ENCODE data around the gene F5. TPM values are rescaled to one million over a fixed set of nuclear protein-coding genes. Genes with fewer than 3 reads are reported as not detected.
"Not testable (repeated sequence)": the region's sequence is repeated elsewhere in the genome, so short reads cannot be mapped to it uniquely, and the experiment has no call there.

Gene F5
- total RNA-seq, 1 donor from 2014 or later: 174 TPM

DNA sequence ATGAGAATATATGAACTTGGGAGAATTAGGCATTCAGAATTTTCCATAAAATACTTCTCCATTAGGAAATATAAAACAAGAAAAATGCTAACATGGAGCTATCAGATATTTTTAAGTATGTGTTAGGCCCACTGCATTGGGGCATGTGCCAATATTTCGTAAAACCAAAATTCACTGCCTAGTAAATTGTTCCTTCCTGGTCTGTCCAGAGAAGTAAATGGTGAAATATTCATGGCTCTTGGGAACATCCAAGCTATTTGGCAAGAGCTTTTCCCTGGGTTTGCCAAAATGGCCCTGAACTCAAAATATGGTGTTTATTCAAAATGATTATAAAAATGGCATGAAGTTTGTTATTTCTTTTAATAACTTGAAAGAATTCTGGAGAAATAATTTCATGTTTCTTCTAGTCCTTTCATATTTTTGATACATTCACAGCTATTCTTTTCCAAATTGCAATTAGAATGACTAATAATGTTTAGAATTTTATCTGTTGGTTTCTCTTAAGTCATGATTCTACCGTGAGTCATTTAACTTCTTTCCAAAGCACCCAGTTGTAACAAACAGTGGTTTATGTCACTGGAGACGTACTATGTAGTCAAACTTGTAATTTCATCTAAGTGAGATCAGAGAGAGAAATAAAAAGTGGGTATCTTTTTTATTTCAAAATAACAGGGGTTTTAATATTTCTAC lies 74.8 kb downstream of the F5 start:
- peak; percentile 54 for ATAC-seq
- DNase-seq (ENCODE audit: low spot score): no peak

DNA sequence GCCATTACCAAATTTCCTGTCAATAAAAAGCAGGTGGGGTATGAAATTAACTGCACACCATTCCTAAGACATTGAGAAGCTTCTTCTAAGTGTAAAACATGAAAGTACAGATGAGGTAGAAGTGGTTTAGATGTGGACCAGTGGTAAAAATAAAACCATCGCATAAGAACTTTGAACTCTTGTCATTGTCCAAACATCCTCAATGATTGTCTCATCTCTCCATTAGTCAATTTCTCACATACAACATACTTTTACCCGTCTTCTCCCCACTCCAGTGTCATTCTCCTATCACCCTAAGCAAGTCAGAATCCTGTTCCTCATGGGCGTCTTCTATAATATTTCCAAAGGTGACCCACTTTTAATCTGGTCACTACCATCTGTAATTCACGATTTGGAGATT lies 76.2 kb downstream of the F5 start:
- DNase-seq (ENCODE audit: low spot score): no peak
- peak; percentile 4 for ATAC-seq

DNA sequence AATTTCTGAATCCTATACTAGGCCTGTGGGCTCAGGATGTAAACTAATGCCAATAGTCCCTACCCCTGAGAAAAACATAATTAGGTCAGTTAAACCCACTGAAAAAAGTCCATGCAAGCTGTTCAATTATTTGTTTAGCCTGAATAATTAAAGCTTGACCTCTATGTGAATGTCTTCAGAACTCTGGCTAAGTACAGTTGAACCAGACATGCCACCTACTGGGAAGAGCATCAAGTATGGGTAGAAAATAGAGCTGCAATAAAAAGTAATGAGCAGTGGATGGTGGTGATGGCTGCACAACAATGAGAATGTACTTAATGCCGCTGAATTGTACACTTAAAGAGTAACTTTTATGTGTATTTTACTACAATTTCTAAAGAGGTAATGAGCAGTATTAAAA lies 76.9 kb downstream of the F5 start:
- no peak for DNase-seq (ENCODE audit: low spot score)
- ATAC-seq: peak; percentile 72

DNA sequence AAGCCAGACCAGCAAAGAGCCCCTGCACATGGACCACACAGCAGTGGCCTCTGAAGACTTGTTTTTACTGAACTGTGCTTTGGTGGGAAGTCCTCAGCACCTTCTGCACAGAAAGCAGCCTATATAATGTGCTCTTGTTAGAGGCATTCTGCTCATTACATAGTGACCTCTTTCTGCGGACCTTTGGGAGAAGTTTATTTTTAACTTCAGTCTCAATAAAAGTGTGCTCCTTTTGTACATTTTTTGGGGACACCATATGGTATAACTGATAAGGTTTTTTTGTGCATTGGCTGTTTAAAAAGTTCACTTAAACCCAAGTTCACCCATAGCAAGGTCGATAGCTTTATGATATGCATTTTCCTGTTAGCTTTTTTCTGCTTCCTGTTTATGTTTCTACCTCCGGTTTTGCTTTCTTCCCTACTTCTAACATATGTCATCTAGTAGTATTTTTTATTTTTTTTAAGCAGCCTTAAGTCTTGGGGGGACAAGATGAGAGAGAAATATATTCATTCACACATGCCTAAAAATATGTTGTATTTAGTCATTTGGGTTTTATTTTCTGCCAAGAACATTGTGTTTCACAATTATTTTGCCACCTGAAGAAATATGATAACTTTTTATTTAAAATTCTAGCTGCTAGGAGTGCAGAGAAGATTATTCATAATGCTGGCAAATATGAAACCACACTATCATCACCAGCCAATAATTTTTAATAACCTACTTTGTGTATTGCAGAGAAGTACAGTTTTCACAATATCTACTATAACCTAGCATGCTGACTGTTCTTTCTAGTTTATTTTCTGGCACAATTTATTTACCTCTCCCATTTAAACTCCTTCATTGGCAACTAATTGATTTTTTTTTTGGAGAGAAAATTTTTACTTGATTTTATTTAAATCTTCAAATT lies 77.6 kb downstream of the F5 start:
- ATAC-seq (peak; percentile 36), DNase-seq (ENCODE audit: low spot score) (no peak)

DNA sequence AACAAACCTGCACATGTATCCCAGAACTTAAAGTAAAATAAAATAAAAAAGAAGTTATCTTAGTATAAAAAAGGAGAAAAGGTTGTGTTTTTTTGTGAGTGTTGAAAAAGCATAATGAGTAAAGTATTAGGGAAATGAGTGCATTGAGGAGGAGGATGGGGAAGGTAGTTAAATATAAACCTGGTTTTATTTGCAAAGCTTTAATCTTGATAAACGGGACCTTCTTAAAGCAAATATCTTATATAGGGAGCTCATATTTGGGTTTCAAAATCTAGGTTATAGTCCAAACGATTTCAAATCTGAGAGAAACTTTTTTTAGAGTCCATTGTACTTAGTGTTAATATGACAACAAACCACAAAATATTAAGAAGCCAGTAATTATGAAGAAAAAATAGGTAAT lies 78.9 kb downstream of the F5 start:
- peak; percentile 54 for ATAC-seq
- no peak for DNase-seq (ENCODE audit: low spot score)

DNA sequence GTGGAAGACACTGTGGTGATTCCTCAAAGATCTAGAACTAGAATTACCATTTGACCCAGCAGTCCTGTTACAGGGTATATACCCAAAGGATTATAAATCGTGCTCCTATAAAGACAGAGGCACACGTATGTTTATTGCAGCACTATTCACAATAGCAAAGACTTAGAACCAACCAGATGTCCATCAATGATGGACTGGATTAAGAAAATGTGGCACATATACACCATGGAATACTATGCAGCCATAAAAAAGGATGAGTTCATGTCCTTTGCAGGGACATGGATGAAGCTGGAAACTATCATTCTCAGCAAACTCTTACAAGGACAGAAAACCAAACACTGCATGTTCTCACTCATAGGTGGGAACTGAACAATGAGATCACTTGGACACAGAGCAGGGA lies 82.7 kb downstream of the F5 start:
- not testable (repeated sequence) for DNase-seq (ENCODE audit: low spot score); ATAC-seq

DNA sequence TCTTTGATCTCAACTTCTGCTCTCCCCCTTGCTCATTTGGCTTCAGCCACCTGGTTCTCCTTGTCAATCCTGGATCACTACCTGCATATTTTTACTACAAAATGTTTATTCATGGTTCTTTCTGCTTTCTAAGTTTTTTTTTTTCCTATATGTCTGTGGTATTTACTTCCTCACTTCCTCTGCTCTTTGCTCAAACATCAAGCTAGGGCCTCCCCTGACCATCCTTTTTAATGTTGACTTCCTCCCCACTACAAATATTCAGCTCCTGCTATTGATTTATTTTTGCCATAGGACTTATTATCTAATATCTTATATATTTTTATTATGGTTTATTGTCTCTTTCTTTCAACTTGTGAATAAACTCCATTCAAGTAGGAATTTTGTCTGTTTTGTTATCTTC lies 86.5 kb downstream of the F5 start:
- DNase-seq (ENCODE audit: low spot score) (no peak), ATAC-seq (no peak)

DNA sequence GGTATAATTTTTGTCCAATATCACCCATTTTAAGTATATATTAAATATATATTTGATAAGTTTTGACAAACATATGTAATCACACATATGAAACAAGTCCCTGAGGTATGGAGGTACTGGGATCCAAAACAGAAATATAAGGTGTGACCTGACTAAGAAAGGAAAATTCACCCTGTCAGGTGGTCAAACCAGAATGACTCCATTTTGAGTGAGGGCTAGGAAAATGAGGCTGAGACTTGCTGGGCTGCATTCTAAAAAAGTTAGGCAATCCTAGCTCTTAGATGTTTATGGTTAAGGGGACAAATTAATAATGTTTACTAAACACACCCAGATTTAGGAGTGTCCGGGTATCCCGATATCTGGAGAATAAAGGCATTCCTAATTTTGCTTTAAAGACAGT lies 89.0 kb downstream of the F5 start:
- ATAC-seq: no peak
- DNase-seq (ENCODE audit: low spot score): no peak

DNA sequence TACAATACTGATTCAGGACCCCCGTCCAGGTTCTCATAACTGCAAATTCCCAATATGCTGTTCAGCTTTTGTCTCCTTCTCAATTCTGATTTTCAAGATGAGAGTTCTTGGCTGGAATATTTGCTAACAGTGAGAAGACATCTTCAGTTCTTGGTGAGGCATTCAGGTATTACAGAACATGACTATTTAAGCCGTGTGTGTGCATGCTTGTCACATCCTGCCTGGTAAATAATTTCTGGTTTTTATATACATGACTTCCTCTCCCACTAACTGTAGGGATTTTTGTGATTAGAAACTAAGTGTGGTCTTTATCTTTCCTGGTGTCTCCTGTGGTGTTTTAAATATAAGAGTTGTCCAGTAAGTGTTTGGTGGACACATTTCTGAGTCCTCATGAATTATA lies 90.4 kb downstream of the F5 start:
- no peak for DNase-seq (ENCODE audit: low spot score)
- no peak for ATAC-seq

DNA sequence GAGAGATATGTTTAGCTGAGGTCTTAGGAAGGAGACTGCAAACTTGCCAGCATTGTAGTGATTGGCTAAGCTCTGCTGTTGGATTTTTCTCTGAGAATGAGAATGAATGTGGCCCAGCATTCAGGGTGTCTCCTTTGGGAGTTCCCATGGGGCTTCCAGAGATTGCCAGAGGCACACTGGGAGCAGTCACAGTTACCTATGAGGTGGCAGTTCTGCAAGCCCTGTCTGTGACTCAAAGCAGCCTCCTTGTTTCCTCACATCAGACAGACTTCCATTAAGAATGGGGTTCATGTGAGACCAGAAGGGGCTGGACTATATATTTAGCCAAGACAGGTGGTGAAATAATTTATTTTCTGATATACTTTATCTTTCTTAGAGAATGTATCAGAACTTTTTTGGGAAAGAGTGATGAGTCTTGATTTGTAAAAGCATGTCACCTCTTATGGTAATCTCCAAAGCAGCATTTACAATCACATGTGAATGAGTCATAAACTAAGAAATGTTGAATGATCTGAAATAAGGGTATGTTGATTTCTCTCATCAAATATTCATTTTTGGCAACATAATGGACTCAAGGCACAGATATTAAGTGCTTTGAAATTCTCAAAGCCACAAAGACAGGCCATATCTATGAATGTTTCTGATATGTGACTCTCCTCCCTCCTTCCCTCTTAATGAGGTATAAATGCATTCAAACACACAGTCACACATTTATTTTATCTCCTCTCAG lies 91.1 kb downstream of the F5 start:
- DNase-seq (ENCODE audit: low spot score): no peak
- no peak for ATAC-seq

DNA sequence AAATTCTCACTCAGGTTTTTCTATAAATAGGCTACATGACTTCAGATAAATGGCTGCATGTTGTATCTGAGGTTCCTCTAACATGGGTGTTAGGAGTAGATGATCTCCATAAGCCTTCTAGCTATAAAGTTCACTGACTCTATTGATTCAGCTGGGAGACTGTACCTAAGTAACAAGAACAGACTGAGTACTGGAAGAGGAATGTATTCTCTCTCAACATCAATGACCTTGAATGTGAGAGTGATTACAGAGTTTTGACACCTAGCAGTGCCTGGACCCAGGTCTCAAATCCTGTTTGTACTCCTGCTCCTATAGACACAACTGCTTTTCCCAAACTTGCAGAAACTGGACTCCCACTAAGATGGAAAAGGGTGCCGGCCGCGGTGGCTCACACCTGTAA lies 91.9 kb downstream of the F5 start:
- DNase-seq (ENCODE audit: low spot score) (no peak), ATAC-seq (no peak)

DNA sequence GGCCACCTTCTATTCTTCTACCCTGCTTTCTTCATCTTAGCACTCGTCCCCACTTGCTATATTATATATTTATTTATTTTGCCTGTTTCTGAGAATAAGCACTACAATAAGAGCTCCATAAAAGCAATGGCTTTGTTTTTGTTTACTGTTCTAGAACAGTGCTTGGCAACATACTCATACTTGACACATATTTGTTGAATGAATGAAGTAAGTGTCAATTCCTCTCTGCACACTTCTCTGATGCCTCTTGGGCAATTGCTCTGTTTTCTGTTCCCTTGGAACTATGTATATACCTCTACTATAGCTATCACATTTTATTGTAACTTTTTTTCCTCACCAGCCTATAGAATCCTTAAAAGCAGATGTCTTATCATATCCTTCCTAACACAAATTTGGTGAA lies 93.0 kb downstream of the F5 start:
- ATAC-seq (no peak), DNase-seq (ENCODE audit: low spot score) (no peak)

DNA sequence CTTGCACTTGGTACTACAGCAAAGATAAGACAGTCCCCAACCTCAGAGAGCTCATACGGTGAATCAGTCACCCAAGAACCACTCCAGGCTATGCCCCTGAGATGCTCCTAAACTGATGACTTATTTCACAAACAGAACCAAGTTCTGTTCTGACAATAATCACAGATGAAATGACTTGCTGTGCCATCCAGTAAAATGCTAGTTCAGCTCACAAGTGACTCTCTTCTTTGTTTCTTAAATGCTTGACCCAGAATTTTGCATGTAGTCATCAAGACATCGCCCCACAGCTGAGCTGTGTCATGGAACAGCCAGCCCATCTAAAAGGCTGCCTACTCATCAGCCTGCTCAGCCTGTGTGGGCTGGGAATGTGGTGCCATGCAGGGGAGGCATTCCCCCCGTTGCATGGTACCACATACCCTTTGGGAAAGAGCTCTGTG lies 94.4 kb downstream of the F5 start:
- DNase-seq (ENCODE audit: low spot score): no peak
- no peak for ATAC-seq

DNA sequence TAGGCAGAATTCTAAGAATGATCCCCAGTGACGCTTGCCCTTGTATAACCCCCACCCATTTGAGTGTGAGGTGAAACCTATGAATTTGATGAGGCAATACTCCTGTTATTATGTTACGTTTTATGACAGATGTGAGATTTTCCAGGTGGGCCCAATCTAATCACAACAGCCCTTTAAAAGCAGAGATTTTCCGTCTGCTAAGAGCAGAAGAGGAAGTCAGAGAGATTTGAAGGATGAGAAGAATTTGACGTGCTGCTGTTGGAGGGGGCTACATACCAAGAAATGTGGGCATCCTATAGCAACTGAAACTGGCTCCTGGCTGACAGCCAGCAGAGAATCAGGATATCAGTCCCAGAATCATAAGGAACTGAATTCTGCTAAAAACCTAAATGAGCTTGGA lies 98.1 kb downstream of the F5 start:
- ATAC-seq (no peak), DNase-seq (ENCODE audit: low spot score) (no peak)

DNA sequence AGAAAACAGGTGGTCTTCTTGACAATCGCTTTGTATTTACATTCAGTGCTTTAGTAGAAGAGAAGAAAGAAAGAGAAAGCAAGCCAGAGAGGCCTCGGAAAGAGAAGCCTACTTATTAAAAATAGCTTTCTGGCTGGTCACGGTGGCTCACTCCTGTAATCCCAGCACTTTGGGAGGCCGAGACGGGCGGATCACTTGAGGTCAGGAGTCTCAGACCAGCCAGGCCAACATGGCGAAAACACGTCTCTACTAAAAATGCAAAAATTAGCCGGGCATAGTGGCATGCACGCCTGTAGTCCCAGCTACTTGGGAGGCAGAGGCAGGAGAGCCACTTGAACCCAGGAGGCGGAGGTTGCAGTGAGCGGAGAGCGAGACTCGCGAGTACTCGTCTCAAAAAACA lies 98.7 kb downstream of the F5 start:
- no peak for ATAC-seq
- DNase-seq (ENCODE audit: low spot score): no peak

DNA sequence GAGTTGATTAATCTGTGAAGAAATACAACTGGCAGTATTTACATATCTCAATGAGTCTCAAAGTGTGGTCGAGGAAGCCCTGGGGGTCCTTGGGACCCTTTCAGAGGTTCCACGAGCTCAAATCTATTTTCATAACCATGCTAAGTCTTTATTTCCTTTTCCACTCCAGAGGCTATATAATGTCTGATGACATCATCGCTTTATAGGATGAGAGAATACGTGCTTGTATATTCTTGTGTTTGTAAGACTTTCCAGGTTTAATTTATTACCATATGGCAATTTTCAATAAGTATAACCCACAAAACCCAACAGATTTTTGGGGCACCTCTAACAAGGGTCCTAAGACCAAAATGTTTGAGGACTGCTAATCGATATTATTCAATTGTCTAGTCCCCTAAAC lies 99.1 kb downstream of the F5 start:
- DNase-seq (ENCODE audit: low spot score): no peak
- ATAC-seq: no peak

DNA sequence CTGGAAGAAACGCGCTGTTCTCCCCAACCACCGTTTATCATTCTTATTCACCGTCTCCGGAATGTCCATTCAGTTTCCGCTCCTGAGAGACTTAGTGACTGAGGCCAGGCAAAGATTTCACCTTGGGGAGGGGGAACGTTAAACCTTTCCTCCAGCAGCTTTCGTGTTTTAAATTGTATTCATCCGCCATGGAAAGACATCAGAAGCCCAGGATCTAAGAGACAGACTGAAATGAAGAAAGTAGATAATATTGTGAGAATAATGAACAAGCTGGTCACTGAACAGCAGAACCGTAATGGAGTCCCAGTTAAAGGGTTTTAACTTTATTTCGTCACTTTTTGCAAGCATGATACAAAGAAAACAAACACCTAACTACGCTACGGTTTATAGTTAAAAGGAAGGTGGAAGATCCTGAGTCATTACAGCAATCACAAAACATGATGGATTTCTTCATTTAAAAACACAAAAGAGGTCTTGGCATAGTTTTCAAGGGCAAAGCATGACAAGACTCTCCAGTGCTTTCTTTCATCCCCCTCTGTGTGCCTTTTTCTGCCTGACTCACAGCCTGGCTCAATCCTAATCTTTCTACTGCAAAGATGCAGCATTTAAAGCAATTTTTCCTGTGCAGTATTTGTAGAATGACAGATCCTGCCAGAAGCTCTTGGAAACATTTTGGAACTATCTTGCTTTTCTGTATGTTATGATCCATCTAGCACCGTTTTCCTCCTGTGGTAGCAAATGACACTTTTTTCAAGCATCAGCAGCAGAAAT lies 99.8 kb downstream of the F5 start:
- no peak for DNase-seq (ENCODE audit: low spot score)
- ATAC-seq: no peak

DNA sequence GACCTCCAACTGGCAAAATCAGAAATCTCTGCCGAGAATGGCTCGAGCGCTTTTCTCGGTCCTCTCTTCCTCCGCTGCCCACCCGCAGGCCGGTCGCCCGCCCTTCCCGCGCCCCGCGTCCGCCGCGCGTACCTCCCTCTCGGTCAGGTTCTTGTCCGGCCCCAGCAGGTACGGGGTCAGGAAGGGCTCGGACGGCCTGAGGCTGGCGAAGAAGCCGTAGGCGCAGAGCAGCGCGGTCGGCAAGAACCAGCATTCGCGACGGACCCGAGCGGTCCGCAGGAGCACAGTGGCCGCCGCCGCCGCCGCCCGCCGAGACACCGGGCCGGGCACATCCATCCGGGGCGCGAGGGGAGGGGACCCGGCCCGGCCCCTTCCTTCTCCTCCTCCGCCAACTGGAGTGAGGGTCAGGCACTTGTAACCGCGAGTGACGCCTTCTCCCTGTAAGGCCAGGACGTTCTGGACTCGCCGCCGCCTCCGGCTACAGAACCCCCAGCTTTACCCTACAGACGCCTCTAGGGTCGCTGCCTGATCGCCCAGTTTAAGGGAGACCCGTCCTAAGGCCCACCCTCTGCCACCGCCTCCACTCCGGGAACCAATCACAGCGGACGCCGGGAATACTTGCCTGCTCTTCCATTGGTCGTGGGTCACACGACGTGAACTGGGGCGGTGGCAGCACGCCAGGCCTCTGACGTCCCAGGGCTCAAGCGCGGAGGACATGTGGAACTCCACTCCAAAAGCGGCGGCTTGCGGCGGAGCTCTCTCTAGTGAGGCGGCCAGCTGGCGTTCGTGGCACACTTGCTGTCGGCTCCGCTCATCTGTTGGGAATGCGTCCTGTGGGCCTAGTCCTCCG lies 100.6 kb downstream of the F5 start, which contains the start of gene SLC19A2:
TSS of gene SLC19A2 (minus strand) at position 514 of the 850 bp plus-strand sequence. CDS start at position 336, 178 bp downstream.
- ATAC-seq: peak; percentile 90
- DNase-seq (ENCODE audit: low spot score): peak; percentile 100

DNA sequence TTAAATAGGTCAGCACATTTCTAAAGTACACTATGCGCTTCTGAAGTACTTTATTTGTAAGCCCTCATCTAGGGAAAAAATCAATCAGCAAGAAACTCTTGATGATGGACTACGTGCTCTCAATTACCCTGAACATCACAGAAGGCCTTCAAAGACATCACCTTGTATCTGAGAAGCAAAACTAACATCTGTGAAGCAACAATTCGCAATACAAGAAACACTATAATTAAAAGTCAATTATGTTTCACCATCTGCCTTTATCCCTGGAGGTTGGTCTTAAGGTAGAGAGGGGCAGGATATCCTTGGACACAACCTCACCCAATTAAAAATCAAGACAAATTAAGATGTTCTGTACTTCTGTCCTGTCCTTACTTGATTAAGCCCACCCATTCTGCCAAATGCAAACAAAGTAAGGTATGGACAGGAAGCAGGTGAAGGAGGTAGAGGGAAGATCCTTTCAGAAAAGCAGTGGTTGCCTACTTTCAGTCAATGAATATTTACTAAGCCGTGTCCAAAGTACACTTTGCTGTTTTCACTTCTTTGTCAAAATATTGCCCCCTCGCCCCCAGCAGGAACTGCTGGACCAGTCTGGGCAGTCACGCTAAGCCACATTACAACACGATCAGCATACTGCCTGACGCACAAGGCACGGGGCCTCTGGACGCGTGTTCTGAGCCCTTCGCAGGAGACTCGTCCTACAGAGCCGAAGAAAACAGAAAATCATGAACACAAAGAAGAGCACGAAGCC lies 101.4 kb downstream of the F5 start:
- peak; percentile 64 for ATAC-seq

More for the DNA sequence above, 101.4 kb downstream of the F5 start:
- DNase-seq (ENCODE audit: low spot score): peak; percentile 75

Data from left lobe of liver (tissue), 2 donors.